ENCODE results near the gene NRF1.

DNA sequence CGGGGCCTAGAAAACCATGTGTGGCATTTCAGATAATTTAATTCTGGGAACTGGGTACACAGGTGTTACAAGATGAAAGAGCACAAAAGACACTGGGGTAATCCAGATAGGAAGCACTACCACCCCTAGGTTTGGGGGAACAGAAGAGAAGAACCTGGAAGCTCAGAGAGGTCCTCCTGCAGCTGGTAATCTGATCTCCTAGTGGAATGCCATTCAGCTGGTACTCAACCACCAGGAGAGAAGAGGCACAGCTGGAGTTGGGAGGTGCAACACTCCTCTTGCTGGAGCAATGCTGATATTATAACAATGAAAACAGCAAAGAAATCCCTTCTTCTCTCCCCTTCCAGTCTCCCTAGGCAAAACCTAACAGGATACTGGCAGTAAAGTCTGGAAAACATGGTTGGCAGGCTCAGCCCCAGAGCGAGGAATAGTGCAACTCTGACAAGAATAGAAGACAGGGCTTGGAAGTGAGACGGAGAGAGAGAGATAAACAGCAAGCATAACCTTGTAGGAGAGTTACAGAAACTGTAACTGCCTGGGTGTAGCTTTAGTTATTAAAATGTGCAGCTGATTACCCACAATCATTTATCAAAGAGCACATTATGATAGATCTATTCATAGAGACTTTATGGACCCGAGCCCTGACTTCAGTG, 35.0 kb downstream of the NRF1 start:
- TF ChIP-seq CTCF (conservative IDR thresholded peaks at IDR 0.05; ENCODE audit: low read depth, low read length) (no peak), EZH2 (IDR thresholded peaks at IDR 0.05; ENCODE audit: low read length, unreplicated experiment) (no peak), EZH2phosphoT487 (IDR thresholded peaks at IDR 0.05; ENCODE audit: borderline replicate concordance, low read length) (no peak)
